Measurements from ENCODE around the gene PAX2.

- TF ChIP-seq CTCF (IDR thresholded peaks at IDR 0.05; ENCODE audit: insufficient read depth, low read depth, low read length): no peak
- no peak for TF ChIP-seq EZH2 (IDR thresholded peaks at IDR 0.05; ENCODE audit: insufficient read depth, low read length)
Measured at GRCh38 chr10:100713859-100714565, 31.4 kb upstream of the PAX2 start.

All from astrocyte (in vitro differentiated cells and primary cell).